HG03175 (cell line): ENCODE measurements around the gene EPC2.

Experiments
- ATAC-seq: cut with Tn5 transposase; IDR thresholded peaks from one replicate; pipeline ENCODE4 v1.9.1; 2021; ENCODE audit warnings: mild to moderate bottlenecking, moderate library complexity; ENCODE audit not compliant: unreplicated experiment

Gene EPC2

DNA sequence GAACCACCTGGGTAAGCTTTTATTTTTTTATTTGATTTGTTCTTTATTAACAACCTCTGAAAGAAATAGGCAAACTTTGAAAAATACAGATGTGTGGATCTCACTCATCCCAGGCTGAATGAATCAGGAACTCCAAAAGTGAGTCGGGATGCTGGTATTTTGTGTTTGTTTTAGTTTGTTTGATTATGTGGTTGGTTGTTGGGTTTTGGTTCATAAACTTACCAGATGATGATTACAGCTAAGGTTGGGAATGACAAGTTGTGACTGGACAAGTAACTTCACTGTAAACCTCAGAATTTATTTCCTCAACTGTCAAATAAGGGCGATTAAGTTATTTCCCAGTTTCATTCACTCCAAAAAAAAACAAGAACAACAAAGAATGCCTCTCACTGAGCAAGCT lies 150.0 kb downstream of the EPC2 start:
- ATAC-seq, result no peak

DNA sequence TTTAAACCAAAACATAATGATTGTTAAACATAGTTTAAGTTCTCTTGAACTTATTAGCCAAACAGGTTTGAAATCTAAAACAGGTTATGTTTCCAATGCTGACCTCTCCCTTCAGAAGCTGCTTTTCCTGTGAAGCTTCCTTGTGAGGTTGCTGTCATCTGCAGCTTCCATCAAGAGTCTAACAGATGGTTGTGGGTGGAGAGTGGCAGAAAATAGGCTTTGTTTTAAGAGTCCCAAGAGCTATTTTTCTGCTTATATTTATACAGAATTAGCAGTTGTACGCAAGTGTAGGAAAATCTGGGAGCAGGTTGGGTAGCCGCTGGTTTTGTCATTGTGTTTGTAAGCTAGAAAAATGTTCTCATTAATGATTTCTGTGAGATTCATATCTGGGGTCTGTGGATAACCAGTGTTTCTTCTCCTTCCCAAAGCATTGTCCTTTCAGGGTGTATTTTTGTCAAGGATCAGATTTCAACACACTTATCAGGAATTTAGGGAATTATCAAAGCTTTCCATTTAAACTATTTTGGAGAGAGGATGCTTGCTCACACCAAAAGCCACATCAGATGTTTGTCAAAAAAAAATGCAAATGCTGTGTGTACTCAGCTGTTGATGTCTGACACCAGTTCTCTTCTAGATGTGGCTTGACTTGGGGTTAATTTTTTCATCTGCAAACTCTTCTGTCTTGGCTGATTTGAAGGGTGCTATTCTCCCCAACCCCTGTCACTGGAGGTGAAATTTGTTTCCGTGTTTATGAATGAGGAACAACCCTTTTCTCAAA lies 152.4 kb downstream of the EPC2 start:
- no peak for ATAC-seq

DNA sequence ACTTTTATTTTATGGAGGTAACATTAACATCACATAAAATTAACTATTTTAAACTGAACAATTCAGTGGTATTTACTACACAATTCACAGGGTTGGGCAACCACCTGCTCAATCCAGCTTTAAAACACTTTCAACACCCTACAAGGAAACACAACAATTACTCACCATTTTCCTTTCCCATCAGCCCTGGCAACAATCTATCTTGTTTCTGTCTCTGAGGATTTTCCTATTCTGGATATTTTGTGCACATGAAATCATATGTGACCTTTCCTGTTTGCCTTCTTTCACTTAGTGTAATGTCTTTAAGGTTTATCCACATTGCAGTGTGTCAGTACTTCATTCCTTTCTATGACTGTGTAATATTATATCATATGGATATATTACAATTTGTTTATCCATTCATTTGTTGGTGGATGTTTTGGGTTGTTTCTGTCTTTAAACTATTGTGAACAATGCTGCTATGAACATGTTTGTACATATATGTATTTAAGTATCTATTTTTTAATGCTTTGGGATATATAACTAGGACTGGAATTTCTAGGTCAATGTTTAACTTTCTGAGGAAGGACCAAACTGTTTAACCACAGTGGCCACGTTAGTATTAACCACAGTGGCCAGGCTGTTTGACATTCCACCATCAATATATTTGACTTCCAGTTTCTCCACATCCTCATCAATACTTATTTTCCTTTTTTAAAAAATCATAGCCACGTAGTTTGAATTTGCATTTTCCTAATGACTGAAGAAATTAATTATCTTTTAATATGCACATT lies 158.1 kb downstream of the EPC2 start:
- no peak for ATAC-seq

DNA sequence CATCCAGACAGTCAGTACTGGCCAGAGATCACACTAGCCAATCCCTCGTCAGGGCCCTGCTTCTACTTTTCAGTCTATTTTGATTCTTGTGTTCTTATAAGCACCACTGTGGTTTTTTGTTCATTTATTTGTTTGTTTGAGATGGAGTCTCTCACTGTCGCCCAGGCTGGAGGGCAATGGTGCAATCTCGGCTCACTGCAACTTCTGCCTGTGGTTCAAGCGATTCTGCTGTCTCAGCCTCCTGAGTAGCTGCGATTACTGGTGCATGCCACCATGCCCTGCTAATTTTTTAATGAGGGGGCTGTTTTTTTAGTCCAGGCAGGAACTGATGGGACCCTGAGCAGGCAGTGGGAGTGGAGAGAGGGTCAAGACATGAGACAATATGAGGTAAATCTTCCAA lies 165.5 kb downstream of the EPC2 start:
- ATAC-seq, result no peak

DNA sequence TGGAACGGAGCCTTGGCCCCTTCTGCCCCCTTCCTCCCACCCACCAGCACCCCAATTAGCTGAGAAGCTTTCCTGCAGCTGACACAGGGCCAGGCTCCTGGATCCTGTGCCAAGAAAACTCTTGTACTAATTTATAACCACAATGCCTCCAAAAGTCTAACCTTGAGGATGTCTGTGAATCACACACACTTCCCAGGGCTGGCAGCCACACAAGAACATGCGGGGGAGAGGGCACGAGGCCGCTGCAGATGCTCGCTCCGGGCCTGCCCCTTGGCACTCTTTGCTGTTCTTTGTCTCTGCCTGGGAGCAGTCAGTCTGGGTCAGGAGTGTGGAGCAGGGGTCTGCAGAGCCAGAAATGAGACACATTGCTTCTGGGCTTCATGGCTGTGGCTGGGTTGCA lies 167.8 kb downstream of the EPC2 start:
- no peak for ATAC-seq

DNA sequence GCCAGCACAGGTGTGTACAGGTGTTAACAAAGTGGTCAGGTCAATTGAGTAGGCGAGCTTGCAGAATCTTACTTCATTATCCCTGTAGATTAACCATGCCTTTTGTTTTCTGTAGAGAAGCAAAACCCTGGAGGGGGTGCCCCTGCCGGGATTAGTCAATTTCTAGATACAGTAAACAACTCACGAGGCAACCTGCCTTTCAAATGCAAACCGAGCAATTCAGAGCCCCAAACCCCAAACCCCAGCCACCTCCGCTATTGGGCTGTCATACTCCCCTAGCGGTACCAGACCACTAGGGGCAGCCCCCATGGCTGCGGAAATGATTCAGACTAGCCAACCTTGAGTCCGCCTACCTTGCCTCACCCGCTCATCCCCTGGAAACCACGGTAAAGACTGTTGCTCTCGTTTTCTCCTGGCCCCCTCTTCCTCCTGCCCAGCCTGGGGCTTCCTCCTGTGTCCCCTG lies 169.1 kb downstream of the EPC2 start:
- peak; percentile 96 for ATAC-seq

DNA sequence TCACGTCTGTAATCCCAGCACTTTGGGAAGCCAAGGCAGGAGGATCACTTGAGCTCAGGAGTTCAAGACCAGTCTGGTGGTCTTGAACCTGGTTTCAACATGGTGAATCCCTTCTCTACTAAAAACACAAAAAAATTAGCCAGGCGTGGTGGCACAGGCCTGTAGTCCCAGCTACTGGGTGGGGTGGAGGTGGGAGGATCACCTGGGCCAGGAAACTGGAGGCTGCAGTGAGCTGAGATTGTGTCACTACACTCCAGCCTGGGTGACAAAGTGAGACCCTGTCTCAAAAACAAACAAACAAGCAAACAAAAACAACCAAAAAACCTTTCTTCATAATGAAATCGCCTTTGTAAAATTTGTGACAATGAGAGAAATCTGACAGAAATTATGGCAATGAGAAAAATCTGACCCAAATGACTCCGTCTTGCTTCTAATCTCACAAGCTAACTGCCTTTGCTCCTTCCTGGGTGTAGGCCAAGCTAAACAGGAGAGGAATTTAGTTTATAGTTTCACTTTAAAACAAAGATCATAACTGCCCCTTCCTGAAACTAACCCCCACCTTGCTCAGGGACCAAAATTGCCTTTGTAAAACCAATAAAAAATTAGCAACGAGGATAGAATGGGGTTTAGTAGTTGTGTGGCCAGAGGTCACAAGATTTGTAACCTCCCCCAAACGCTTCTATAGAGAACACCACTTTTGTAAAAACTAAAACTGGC lies 169.8 kb downstream of the EPC2 start:
- ATAC-seq, result peak; percentile 3

DNA sequence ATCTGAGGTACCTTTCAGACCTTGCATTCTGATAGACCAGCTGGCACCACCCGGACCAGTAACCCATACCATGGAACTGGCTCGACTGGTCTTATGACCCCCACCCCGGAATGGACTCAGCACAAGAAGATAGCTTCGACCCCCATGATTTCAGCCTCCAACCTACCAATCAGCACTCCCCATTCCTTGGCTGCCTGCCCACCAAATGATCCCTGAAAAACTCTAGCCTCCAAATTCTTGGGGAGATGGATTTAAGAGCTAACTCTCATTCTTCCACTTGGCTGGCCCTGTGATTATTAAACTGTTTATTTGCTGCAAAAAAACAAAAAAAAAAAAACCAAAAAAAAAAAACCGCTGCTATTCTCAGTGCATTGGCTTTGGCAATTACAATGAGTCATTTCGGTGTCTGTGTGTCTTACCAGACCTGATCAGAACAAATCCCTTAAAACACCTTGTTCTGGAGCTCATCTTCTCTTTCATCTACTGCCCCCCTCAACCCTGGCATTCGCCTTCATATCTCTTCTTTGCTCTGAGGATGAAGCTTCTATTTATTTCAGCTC lies 170.4 kb downstream of the EPC2 start:
- no peak for ATAC-seq

DNA sequence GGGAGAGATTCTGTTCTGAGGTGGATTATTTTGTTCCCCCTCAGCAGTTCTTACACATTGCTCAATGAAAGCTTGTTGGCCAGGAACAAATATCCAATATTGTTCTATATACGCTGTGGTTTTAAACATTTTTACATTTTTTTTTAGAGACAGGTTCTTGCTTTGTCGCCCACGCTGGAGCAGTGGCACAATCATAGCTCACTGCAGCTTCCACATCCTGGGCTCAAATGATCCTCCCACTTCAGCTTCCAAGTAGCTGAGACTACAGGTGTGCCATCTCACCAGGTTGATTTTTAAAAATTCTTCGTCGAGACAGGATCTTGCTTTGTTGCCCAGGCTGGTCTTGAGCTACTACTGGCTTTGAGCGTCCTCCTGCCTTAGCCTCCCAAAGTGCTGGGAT lies 171.6 kb downstream of the EPC2 start:
- no peak for ATAC-seq

DNA sequence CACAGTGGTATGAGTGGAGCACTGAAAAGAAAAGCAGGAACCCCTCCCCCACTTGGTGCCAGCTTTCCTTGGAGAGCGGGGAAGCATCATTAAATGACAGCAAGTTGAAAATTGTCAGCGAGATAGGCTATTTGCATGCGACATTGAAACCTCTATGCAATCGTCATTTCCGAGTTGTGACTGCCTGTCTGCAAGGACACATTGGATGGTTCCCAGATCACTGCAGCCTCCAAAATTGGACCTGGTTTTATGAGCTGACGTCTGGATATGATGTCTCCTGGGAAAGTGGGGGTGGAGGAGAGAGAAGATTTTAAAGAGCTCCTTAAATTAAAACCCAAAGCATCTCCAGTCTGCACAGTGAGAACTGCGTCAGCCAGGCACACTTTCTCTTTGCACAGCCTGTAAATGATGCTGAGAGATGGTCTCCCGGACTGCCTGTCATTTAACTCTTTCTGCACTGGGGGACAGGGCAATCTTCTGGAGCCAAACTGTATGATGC lies 172.7 kb downstream of the EPC2 start:
- ATAC-seq, result no peak

DNA sequence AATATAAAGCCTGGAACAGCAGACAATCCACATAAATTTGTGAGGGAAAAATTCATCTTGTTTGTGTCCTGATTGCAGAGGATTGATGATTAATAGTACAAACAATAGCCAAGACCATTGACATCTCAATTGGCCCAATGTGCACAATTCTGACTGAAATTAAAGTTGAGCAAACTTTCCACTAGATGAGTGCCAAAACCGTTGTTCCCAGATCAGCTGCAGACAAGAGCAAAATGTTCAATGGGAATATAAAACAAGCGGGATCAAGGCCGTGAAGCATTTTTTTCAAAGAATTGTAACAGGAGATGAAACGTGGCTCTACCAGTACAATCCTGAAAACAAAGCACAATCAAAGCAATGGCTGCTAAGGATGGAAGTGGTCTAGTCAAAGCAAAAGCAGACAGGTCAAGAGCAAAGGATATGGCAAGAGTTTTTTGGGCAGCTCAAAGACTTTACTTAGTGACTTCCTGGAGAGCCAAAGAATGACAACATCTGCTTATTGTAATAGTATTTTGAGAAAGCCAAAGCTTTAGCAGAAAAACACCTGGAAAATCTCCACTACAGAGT lies 174.6 kb downstream of the EPC2 start:
- ATAC-seq, result no peak

DNA sequence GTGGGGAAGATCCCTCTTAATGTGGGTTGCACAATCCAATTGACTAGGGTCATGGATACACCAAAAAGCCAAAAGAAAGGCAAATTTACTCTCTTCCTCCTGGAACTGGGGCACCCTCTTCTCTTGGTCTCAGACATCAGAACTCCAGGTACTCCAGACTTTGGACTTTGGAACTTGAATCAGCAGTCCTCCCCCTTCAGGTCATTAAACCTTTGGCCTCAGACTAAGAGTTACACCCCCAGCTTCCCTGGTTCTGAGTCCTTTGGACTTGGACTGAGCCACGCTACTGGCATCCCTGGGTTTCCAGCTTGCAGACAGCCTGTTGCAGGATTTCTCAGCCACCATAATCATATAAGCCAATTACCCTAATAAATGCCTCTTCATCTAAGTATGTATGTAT lies 179.6 kb downstream of the EPC2 start:
- no peak for ATAC-seq

DNA sequence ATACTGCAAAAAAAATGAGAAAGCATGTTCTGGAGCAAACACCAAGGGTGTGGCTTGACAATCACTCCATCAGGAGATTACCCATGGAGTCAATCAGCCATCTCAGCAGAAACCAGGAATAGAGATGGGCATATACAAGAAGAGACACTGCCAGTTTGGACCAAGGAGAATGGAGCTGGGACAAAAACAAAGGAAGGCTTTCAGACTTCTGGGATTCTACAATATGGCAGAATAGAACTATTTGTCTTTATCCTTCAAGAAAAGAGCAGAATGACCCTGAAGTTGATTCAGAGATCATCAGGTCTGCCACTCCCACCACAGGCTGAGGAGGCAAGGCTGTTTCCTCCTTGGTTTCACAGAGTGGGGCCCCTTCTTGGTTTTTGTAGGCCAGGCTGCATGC lies 182.2 kb downstream of the EPC2 start:
- ATAC-seq, result no peak

DNA sequence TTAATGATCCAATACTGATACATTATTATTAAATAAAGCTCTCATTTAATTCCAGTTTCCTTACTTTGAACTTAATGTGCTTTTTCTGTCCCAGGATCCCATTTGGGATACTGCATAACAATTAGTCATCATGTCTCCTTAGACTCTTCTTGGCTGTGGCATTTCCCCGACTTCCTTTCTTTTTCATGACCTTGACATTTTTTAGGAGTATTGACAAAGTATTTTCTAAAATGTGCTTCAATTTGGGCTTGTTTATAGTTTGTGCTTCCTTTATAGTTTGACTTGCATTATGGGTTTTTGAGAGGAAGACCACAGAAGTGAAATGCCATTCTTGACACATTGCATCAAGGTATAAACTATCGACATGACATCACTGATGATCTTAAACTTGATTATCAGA lies 184.4 kb downstream of the EPC2 start:
- ATAC-seq, result no peak

DNA sequence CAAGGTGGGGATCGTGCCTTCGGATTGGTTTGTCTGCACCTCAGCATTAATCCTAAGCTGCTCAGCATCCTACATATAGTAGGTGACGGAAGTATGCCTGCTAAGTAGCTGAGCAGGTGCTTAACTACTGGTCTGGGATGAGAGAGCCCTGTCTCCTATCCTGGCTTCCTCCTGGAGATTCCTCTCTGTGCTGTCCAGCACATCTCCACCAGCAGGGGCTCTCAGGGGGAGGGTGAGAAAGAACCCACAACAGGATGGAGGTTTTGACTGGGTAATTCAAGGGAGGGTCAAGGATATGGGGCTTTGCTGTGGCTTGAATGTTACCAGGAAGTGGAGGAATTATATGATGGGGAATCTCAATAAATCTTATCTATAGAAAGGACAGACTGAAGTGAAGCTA lies 185.1 kb downstream of the EPC2 start:
- ATAC-seq, result no peak

DNA sequence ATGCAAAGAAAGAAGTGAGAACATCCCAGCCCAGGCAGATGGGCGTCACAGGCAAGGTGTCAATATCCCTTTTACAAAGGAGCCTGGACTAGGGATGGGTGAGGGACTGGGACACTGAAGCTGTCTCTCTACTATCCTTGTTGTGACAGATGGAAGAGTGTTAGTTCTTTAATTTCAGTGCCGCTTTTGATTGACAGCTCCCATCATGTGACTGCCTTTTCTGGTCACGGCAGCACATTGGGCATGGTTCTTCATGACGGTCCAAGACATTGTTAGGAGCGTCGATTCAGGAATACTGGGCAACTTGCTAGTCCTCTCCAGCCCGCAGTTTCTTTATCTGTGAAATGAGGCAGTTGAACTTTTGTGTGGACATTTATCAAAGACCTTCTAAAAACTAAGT lies 188.1 kb downstream of the EPC2 start:
- ATAC-seq, result no peak
